GM18519 (cell line): ENCODE measurements around the gene GDAP2.
"Not testable (repeated sequence)": the region's sequence is repeated elsewhere in the genome, so short reads cannot be mapped to it uniquely, and the experiment has no call there.

Experiments
- ATAC-seq: cut with Tn5 transposase; IDR thresholded peaks from one replicate; pipeline ENCODE4 v1.9.1; 2021; ENCODE audit warnings: mild to moderate bottlenecking, moderate library complexity; ENCODE audit not compliant: unreplicated experiment, low FRiP score

Gene GDAP2

GRCh38 chr1:117929343-117930172, at the start of gene GDAP2, which contains the start of gene WDR3:
GDAP2 (minus strand) TSS chr1:117929621; CDS start chr1:117920357, 9,264 bp downstream.
WDR3 (plus strand) TSS chr1:117929739; CDS start chr1:117933320, 3,581 bp downstream.
- peak; percentile 95 for ATAC-seq

GRCh38 chr1:117976381-117976780, 47.0 kb upstream of the GDAP2 start:
- ATAC-seq: no peak

- ATAC-seq: no peak
Measured at GRCh38 chr1:117971777-117972176, 42.4 kb upstream of the GDAP2 start.

- no peak for ATAC-seq
Measured at GRCh38 chr1:117970252-117970651, 40.8 kb upstream of the GDAP2 start.

GRCh38 chr1:117967881-117968280, 38.5 kb upstream of the GDAP2 start:
- no peak for ATAC-seq

- ATAC-seq: no peak
Measured at GRCh38 chr1:117967477-117967876, 38.1 kb upstream of the GDAP2 start.

GRCh38 chr1:117964290-117965038, 35.0 kb upstream of the GDAP2 start:
- no peak for ATAC-seq

- no peak for ATAC-seq
Measured at GRCh38 chr1:117959364-117959763, 29.9 kb upstream of the GDAP2 start.

GRCh38 chr1:117952386-117952785, 23.0 kb upstream of the GDAP2 start:
- no peak for ATAC-seq

GRCh38 chr1:117942293-117942692, 12.9 kb upstream of the GDAP2 start:
- ATAC-seq: no peak

GRCh38 chr1:117933769-117934168, 4.3 kb upstream of the GDAP2 start:
- no peak for ATAC-seq

GRCh38 chr1:117932576-117932975, 3.2 kb upstream of the GDAP2 start:
- ATAC-seq: no peak

- no peak for ATAC-seq
Measured at GRCh38 chr1:117930484-117930883, 1.1 kb upstream of the GDAP2 start.

- no peak for ATAC-seq
Measured at GRCh38 chr1:117930173-117930447, 689 bp upstream of the GDAP2 start.

GRCh38 chr1:117928881-117929342, 509 bp downstream of the GDAP2 start:
- ATAC-seq: peak; percentile 28

- ATAC-seq: no peak
Measured at GRCh38 chr1:117925981-117926380, 3.4 kb downstream of the GDAP2 start.

GRCh38 chr1:117922717-117923116, 6.7 kb downstream of the GDAP2 start:
- ATAC-seq: not testable (repeated sequence)

- no peak for ATAC-seq
Measured at GRCh38 chr1:117921991-117922390, 7.4 kb downstream of the GDAP2 start.

- no peak for ATAC-seq
Measured at GRCh38 chr1:117919376-117919775, 10.0 kb downstream of the GDAP2 start.

- no peak for ATAC-seq
Measured at GRCh38 chr1:117911051-117911450, 18.4 kb downstream of the GDAP2 start.

- no peak for ATAC-seq
Measured at GRCh38 chr1:117905019-117905418, 24.4 kb downstream of the GDAP2 start.

GRCh38 chr1:117904485-117904884, 24.9 kb downstream of the GDAP2 start:
- no peak for ATAC-seq
